ENCODE results near the gene MTUS2. TPM values are rescaled to one million over a fixed set of nuclear protein-coding genes. Genes with fewer than 3 reads are reported as not detected.
A peak's percentile ranks its signal among the peaks of the same experiment; 100 is the strongest.
"Not testable (repeated sequence)": the region's sequence is repeated elsewhere in the genome, so short reads cannot be mapped to it uniquely, and the experiment has no call there.

MTUS2 gene
- total RNA-seq, 1 experiment from 2014 or later, result 6.6 TPM

DNA sequence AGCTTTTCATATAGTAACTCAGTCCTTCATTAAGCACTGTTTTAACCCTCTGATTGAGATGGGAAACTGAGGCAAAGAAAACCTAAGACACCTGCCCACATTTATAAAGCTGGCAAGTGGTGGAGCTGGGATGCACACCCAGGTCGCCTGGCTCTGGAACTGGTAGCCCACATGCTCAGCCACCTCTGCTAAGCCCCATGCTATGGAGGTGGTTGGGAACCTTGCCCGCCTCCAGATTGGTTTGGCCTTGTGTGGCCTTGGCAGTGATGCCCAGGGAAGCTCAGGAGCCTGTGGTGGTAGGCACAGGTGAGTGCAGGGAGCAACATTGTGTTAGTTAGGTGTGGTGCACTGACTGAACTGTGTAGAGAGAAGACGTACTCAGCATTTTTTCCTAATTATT lies 370.2 kb downstream of the MTUS2 start:
- H3K36me3 ChIP-seq (ENCODE audit: insufficient read depth, low read length), result no peaks in the 10 kb centered on the region
- no peak for DNase-seq
- H3K27me3 ChIP-seq (ENCODE audit: low read length), result no peaks in the 10 kb centered on the region
- no peak overlapping the region for H3K4me3 ChIP-seq (ENCODE audit: low read length)
- no peak overlapping the region for H3K9ac ChIP-seq (ENCODE audit: low read length)
- H2AFZ ChIP-seq (ENCODE audit: low read length), result no peak overlapping the region
- peaks cover 2% of the 10 kb centered on the region; the same call in 1 of the 2 replicates for H3K9me3 ChIP-seq (ENCODE audit: low read length)
- no peak overlapping the region for H3K4me2 ChIP-seq (ENCODE audit: low read depth, low read length, poor library complexity, severe bottlenecking)
- H3K79me2 ChIP-seq (ENCODE audit: low read length), result no peaks in the 10 kb centered on the region
- no peaks in the 10 kb centered on the region for H3K4me1 ChIP-seq (ENCODE audit: low read length)
- H4K20me1 ChIP-seq (ENCODE audit: insufficient read depth, low read depth, low read length), result no peaks in the 10 kb centered on the region
- H3K9me2 ChIP-seq (replicated peaks; ENCODE audit: insufficient read depth, low read length), result no peaks in the 10 kb centered on the region
- no peak overlapping the region for H3K27ac ChIP-seq (ENCODE audit: low read length)

DNA sequence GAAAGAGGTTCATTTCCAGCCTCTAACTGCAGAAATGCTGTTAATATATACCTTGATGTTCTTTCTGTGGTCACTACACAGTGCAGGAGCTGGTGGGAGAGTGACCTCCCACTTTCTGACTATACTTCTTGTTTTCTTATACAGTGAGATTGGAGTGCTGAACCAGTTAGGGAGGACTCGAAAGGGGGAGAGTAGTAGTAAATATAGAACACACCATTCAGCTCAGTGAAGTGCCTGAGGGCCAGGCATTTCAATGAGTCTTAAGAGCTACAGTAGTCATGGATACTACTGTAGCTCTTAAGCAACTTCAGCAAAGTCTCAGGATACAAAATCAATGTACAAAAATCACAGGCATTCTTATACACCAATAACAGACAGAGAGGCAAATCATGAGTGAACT lies 372.9 kb downstream of the MTUS2 start:
- H2AFZ ChIP-seq (ENCODE audit: low read length), result no peak overlapping the region
- H3K36me3 ChIP-seq (ENCODE audit: insufficient read depth, low read length), result no peaks in the 10 kb centered on the region
- no peaks in the 10 kb centered on the region for H3K27me3 ChIP-seq (ENCODE audit: low read length)
- no peaks in the 10 kb centered on the region for H3K79me2 ChIP-seq (ENCODE audit: low read length)
- no peaks in the 10 kb centered on the region for H3K9me3 ChIP-seq (ENCODE audit: low read length)
- H3K4me1 ChIP-seq (ENCODE audit: low read length), result peaks cover 14% of the 10 kb centered on the region
- no peak for DNase-seq
- no peak overlapping the region for H3K27ac ChIP-seq (ENCODE audit: low read length)
- no peak overlapping the region for H3K9ac ChIP-seq (ENCODE audit: low read length)
- H3K4me3 ChIP-seq (ENCODE audit: low read length), result no peak overlapping the region
- H3K9me2 ChIP-seq (replicated peaks; ENCODE audit: insufficient read depth, low read length), result no peaks in the 10 kb centered on the region
- H4K20me1 ChIP-seq (ENCODE audit: insufficient read depth, low read depth, low read length), result no peaks in the 10 kb centered on the region
- no peak overlapping the region for H3K4me2 ChIP-seq (ENCODE audit: low read depth, low read length, poor library complexity, severe bottlenecking)

DNA sequence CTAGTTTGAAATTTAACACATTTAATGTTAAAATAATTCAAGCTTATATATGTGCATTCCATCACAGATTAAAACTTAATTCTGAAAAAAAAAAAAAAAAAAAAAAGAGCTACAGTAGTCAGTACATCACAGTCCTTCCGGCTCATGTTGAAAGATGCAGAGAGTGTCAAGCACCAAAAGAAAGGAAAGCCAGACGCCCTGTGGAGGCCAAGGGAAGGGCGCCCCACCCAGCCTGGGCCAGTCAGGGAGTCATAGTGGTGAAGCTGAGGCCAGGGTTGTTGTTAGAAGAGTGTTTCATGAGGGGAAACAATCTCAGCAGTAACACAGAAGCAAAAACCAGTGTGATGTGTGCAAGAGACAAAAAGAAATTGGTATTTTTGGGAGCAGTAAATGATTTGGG lies 375.3 kb downstream of the MTUS2 start:
- Histone ChIP-seq H2AFZ (ENCODE audit: low read length) (no peak overlapping the region), H3K9me3 (ENCODE audit: low read length) (no peaks in the 10 kb centered on the region), H3K4me3 (ENCODE audit: low read length) (no peak overlapping the region), H3K79me2 (ENCODE audit: low read length) (no peaks in the 10 kb centered on the region), H4K20me1 (ENCODE audit: insufficient read depth, low read depth, low read length) (no peaks in the 10 kb centered on the region), H3K27ac (ENCODE audit: low read length) (no peak overlapping the region), H3K27me3 (ENCODE audit: low read length) (no peaks in the 10 kb centered on the region), H3K9ac (ENCODE audit: low read length) (no peak overlapping the region), H3K9me2 (replicated peaks; ENCODE audit: insufficient read depth, low read length) (no peaks in the 10 kb centered on the region), H3K4me2 (ENCODE audit: low read depth, low read length, poor library complexity, severe bottlenecking) (no peak overlapping the region), H3K36me3 (ENCODE audit: insufficient read depth, low read length) (no peaks in the 10 kb centered on the region), H3K4me1 (ENCODE audit: low read length) (peaks cover 14% of the 10 kb centered on the region)
- peak; percentile 42 for DNase-seq

DNA sequence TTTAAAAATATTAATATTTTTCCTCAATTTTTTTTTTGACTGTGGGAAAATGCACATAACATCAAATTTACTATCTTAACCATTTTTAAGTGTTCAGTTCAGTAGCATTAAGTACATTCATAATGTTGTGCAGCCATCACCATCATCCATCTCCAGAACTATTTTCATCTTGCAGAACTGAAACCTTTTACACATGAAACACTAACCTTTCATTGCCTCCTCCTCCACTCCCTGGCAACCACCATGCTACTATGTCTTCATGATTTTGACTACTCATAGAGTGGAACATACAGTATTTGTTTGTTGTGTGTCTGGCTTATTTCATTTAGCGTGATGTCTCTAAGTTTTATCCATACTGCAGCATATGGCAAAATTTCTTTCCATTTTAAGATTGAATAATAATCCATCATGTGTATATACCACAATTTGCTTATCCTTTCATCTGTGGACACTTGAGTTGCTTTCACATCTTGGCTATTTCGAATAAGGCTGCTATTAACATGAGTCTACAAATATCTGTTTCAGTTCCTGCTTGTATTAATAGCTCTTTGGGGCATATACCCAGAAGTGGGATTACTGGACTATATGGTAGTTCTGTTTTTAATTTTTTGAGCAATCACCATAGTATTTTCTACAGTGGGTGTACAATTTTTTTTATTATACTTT lies 376.4 kb downstream of the MTUS2 start:
- peak overlapping the region; percentile 33 for H3K4me2 ChIP-seq (ENCODE audit: low read depth, low read length, poor library complexity, severe bottlenecking)
- H3K36me3 ChIP-seq (ENCODE audit: insufficient read depth, low read length), result no peaks in the 10 kb centered on the region
- H4K20me1 ChIP-seq (ENCODE audit: insufficient read depth, low read depth, low read length), result no peaks in the 10 kb centered on the region
- 0 out of 2 replicates have a peak overlapping the region, but pooled peaks have one; percentile 19 for H3K27ac ChIP-seq (ENCODE audit: low read length)
- no peak overlapping the region for H2AFZ ChIP-seq (ENCODE audit: low read length)
- no peak overlapping the region for H3K4me3 ChIP-seq (ENCODE audit: low read length)
- H3K9me2 ChIP-seq (replicated peaks; ENCODE audit: insufficient read depth, low read length), result no peaks in the 10 kb centered on the region
- peaks cover 14% of the 10 kb centered on the region for H3K4me1 ChIP-seq (ENCODE audit: low read length)
- H3K27me3 ChIP-seq (ENCODE audit: low read length), result no peaks in the 10 kb centered on the region
- DNase-seq, result peak; percentile 64
- H3K9me3 ChIP-seq (ENCODE audit: low read length), result no peaks in the 10 kb centered on the region
- H3K79me2 ChIP-seq (ENCODE audit: low read length), result no peaks in the 10 kb centered on the region
- H3K9ac ChIP-seq (ENCODE audit: low read length), result no peak overlapping the region

DNA sequence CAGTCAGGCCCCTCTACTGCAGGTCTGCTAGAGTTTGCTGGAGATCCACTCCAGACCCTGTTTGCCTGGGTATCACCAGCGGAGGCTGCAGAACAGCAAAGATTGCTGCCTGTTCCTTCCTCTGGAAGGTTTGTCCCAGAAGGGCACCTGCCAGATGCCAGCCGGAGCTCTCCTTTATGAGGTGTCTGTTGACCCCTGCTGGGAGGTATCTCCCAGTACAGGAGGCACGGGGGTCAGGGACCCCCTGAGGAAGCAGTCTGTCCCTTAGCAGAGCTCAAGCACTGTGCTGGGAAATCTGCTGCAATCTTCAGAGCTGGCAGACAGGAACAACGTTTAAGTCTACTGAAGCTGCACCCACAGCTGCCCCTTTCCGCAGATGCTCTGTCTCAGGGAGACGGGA lies 382.6 kb downstream of the MTUS2 start:
- not testable (repeated sequence) for H3K27ac ChIP-seq (ENCODE audit: low read length); H3K27me3 ChIP-seq (ENCODE audit: low read length); DNase-seq; H4K20me1 ChIP-seq (ENCODE audit: insufficient read depth, low read depth, low read length); H3K4me1 ChIP-seq (ENCODE audit: low read length); H3K4me2 ChIP-seq (ENCODE audit: low read depth, low read length, poor library complexity, severe bottlenecking); H3K79me2 ChIP-seq (ENCODE audit: low read length); H3K9me3 ChIP-seq (ENCODE audit: low read length); H3K4me3 ChIP-seq (ENCODE audit: low read length); H3K9ac ChIP-seq (ENCODE audit: low read length); H3K9me2 ChIP-seq (replicated peaks; ENCODE audit: insufficient read depth, low read length); H3K36me3 ChIP-seq (ENCODE audit: insufficient read depth, low read length); H2AFZ ChIP-seq (ENCODE audit: low read length)

DNA sequence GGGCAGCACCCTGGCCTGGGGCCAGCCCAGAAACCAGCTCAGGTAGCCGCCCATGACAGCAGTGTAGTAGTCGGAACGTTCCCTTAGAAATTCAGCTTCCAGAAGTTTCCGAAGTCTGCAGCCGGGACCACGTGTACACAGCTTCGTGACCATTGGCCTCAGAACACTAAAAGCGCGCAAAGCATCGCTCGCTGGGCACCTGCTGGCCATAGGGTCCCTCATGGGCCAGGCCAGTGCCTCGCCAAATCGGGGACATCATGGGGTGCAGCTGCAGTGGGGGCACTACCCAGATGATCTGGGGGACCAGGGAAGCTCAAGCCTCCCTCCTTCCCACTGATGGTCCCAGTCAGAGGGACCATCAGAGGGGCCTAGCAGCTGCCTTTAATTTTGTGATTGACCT lies 384.5 kb downstream of the MTUS2 start:
- no peaks in the 10 kb centered on the region for H4K20me1 ChIP-seq (ENCODE audit: insufficient read depth, low read depth, low read length)
- no peaks in the 10 kb centered on the region for H3K79me2 ChIP-seq (ENCODE audit: low read length)

DNA sequence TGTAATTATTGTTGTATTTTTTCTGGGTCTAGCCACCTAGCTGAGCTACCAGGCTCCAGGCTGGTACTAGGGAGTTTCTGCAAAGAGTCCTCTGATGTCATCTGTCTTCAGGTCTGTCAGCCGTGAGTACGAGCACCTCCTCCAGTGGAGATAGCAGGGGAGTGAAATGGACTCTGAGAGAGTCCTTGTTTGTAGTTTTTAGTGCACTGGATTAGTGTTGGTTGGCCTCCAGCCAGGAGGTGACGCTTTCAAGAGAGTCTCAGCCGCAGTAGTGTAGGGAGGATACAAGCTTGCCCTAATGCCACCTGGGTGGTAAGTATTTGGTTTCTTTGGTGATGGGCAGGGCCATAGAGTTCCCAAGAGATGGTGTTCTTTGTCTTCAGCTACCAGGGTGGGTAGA lies 390.5 kb downstream of the MTUS2 start:
- Histone ChIP-seq H3K9me3 (ENCODE audit: low read length) (no peaks in the 10 kb centered on the region), H3K9me2 (replicated peaks; ENCODE audit: insufficient read depth, low read length) (no peaks in the 10 kb centered on the region), H3K79me2 (ENCODE audit: low read length) (no peaks in the 10 kb centered on the region), H3K27me3 (ENCODE audit: low read length) (no peaks in the 10 kb centered on the region), H3K4me3 (ENCODE audit: low read length) (no peak overlapping the region), H3K4me1 (ENCODE audit: low read length) (no peaks in the 10 kb centered on the region), H3K27ac (ENCODE audit: low read length) (no peak overlapping the region), H2AFZ (ENCODE audit: low read length) (no peak overlapping the region), H3K9ac (ENCODE audit: low read length) (no peak overlapping the region), H3K36me3 (ENCODE audit: insufficient read depth, low read length) (no peaks in the 10 kb centered on the region), H3K4me2 (ENCODE audit: low read depth, low read length, poor library complexity, severe bottlenecking) (no peak overlapping the region), H4K20me1 (ENCODE audit: insufficient read depth, low read depth, low read length) (no peaks in the 10 kb centered on the region)
- DNase-seq, result no peak

More for the DNA sequence above, 384.5 kb downstream of the MTUS2 start:
- Histone ChIP-seq H3K36me3 (ENCODE audit: insufficient read depth, low read length) (no peaks in the 10 kb centered on the region), H3K4me2 (ENCODE audit: low read depth, low read length, poor library complexity, severe bottlenecking) (no peak overlapping the region), H3K27ac (ENCODE audit: low read length) (no peak overlapping the region), H3K9me2 (replicated peaks; ENCODE audit: insufficient read depth, low read length) (no peaks in the 10 kb centered on the region), H3K27me3 (ENCODE audit: low read length) (no peaks in the 10 kb centered on the region), H2AFZ (ENCODE audit: low read length) (no peak overlapping the region), H3K4me3 (ENCODE audit: low read length) (no peak overlapping the region), H3K9ac (ENCODE audit: low read length) (no peak overlapping the region), H3K4me1 (ENCODE audit: low read length) (no peaks in the 10 kb centered on the region), H3K9me3 (ENCODE audit: low read length) (no peaks in the 10 kb centered on the region)
- no peak for DNase-seq

DNA sequence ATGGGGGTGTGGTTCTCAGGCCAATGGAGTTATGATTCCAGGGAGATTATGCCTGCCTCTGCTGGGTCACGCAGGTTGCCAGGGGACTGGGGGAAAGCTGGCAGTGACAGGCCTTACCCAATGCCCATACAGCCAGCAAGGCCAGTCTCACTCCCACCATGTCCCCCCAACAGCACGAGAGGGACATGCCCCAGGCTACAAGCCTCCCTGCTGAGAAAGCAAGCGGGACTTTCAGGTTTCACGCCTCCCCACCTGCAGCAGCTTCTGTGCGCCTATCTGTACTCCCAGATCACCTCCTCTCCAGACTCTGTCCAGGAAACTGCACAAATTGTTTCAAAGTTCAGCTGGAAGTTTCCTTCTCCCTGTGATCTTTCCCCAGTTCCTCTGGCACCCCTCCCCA lies 391.0 kb downstream of the MTUS2 start:
- not testable (repeated sequence) for H3K9me3 ChIP-seq (ENCODE audit: low read length); H3K9me2 ChIP-seq (replicated peaks; ENCODE audit: insufficient read depth, low read length); H3K4me3 ChIP-seq (ENCODE audit: low read length); H3K27ac ChIP-seq (ENCODE audit: low read length); H3K4me1 ChIP-seq (ENCODE audit: low read length); H4K20me1 ChIP-seq (ENCODE audit: insufficient read depth, low read depth, low read length); DNase-seq; H3K9ac ChIP-seq (ENCODE audit: low read length); H3K36me3 ChIP-seq (ENCODE audit: insufficient read depth, low read length); H3K79me2 ChIP-seq (ENCODE audit: low read length); H2AFZ ChIP-seq (ENCODE audit: low read length); H3K27me3 ChIP-seq (ENCODE audit: low read length); H3K4me2 ChIP-seq (ENCODE audit: low read depth, low read length, poor library complexity, severe bottlenecking)

Measured in Karpas-422 (cell line).